Panc1 (cell line): Measurements from ENCODE around the gene RNF113B.

Experiments used
- CTCF ChIP-seq: fragments of 450-650 bp; IDR thresholded peaks from 2 replicates; pipeline ENCODE4 v1.5.1; 2017; ENCODE audit warnings: mild to moderate bottlenecking
- POLR2AphosphoS5 ChIP-seq: IDR thresholded peaks from 2 replicates; pipeline ENCODE4 v1.6.1; 2012; ENCODE audit warnings: mild to moderate bottlenecking, low read depth, low read length, moderate library complexity
- REST ChIP-seq, 2 experiments: IDR thresholded peaks; 2 replicates each; pipeline ENCODE4 v1.6.1; 2011 to 2012; ENCODE audit warnings: low read depth in 2 of 2, control low read depth in 1 of 2, low read length in 1 of 2, mild to moderate bottlenecking in 1 of 2, moderate library complexity in 1 of 2; ENCODE audit not compliant: insufficient read depth in 1 of 2
- TCF7L2 ChIP-seq: IDR thresholded peaks from 2 replicates; pipeline ENCODE4 v1.6.1; 2011; ENCODE audit warnings: mild to moderate bottlenecking, low read depth, low read length, inconsistent platforms

- no peak for TF ChIP-seq CTCF
- no peak for TF ChIP-seq REST (IDR thresholded peaks at IDR 0.05; ENCODE audit: insufficient read depth in 1 of 2, low read depth in 2 of 2, low read length in 1 of 2)
- no peak for TF ChIP-seq POLR2AphosphoS5
- TF ChIP-seq TCF7L2, result no peak
These were observed 14.9 kb upstream of the RNF113B start for GRCh38 chr13:98192008-98192407.
